ENCODE measurements around the gene ZNF862. TPM values are rescaled to one million over a fixed set of nuclear protein-coding genes. Genes with fewer than 3 reads are reported as not detected.

Gene ZNF862
- total RNA-seq, 1 donor from 2014 or later = 8.0 TPM

GRCh38 chr7:149851449-149851848 lies 13.3 kb downstream of the ZNF862 start:
- no peak for DNase-seq (ENCODE audit: low read depth)
- no peak for TF ChIP-seq CTCF (conservative IDR thresholded peaks at IDR 0.05; ENCODE audit: low read depth, low read length)
- H3K4me3 ChIP-seq (ENCODE audit: low read depth, low read length) = no peak overlapping the region

GRCh38 chr7:149853157-149853556 lies 15.0 kb downstream of the ZNF862 start:
- H3K4me3 ChIP-seq (ENCODE audit: low read depth, low read length) = no peak overlapping the region
- DNase-seq (ENCODE audit: low read depth) = no peak
- no peak for TF ChIP-seq CTCF (conservative IDR thresholded peaks at IDR 0.05; ENCODE audit: low read depth, low read length)

- no peak for DNase-seq (ENCODE audit: low read depth)
- TF ChIP-seq CTCF (conservative IDR thresholded peaks at IDR 0.05; ENCODE audit: low read depth, low read length) = no peak
- H3K4me3 ChIP-seq (ENCODE audit: low read depth, low read length) = no peak overlapping the region
Observed at GRCh38 chr7:149854611-149855360, 16.6 kb downstream of the ZNF862 start.

GRCh38 chr7:149855361-149856305 lies 17.5 kb downstream of the ZNF862 start:
- no peak for DNase-seq (ENCODE audit: low read depth)
- TF ChIP-seq CTCF (conservative IDR thresholded peaks at IDR 0.05; ENCODE audit: low read depth, low read length) = no peak
- no peak overlapping the region for H3K4me3 ChIP-seq (ENCODE audit: low read depth, low read length)

- no peak for TF ChIP-seq CTCF (conservative IDR thresholded peaks at IDR 0.05; ENCODE audit: low read depth, low read length)
- DNase-seq (ENCODE audit: low read depth) = no peak
- H3K4me3 ChIP-seq (ENCODE audit: low read depth, low read length) = no peak overlapping the region
Observed at GRCh38 chr7:149856583-149856982, 18.4 kb downstream of the ZNF862 start.

DNA sequence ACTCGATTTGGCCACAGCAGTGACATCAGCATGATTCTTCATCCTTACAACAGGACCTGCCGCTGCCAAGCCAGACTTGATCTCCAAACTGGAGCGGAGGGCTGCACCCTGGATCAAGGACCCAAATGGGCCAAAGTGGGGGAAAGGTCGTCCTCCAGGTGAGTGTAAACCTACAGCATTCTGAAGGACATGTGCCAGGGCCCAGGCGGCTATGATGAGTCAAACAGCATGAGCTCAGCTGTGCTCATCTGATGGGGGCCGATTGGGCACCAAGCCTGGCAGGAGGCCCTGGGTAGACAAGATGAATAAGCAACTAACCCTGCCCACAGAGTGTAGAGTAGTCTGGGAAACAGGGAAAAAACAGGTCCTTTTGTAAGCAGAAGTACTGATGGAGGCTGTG lies 21.2 kb downstream of the ZNF862 start:
- no peak for DNase-seq (ENCODE audit: low read depth)
- no peak for TF ChIP-seq CTCF (conservative IDR thresholded peaks at IDR 0.05; ENCODE audit: low read depth, low read length)
- no peak overlapping the region for H3K4me3 ChIP-seq (ENCODE audit: low read depth, low read length)

Data from epithelial cell of proximal tubule (primary cell).